SW480 (cell line): ENCODE results near the gene C14orf119.

Experiments
- DNase-seq: peaks from one replicate; pipeline ENCODE4 v3.0.0-alpha.2; 2016; ENCODE audit warnings: low spot score

Gene C14orf119

DNA sequence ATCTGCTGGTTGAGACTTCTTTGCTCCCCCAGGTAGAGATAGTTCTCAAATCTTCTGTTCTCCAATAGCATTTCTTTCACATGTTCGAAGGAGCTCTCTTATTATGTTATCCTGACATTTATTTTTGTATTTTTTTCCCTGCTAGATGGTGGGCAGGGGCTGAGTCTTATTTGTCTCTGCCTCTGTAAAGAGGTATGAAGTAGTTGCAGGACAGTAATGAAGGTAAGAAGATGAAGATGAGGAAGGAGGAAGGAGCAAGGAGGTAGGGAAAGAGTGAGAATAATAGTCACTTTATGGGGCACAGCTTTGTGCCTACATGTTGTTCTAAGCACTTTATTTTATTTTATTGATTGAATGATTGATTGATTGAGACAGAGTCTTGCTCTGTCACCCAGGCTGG, 14.5 kb downstream of the C14orf119 start:
- DNase-seq: no peak

GRCh38 chr14:23110579-23111365, 15.5 kb downstream of the C14orf119 start:
- DNase-seq: no peak

GRCh38 chr14:23112359-23113178, 17.3 kb downstream of the C14orf119 start:
- no peak for DNase-seq

- no peak for DNase-seq
Measured at GRCh38 chr14:23113431-23114119, 18.3 kb downstream of the C14orf119 start.

- no peak for DNase-seq
Measured at GRCh38 chr14:23114120-23114458, 18.8 kb downstream of the C14orf119 start.

DNA sequence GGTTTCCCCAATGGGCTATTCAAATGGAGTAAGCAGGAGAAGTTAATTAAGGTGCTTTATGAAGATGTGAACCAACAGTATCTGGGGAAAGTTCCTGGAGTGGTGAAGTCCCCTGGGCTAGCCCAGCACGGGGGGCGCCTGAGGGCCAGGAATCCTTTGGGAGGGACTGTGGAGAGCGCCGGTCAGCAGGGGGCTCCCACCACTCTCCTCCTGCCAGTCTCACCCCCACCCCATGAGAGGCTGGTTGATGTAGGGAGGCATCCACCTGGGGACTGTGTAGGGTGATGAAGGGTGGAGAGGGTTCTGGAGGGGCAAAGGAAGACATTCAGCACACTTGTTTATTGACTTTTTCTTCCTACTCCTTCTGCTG, 19.3 kb downstream of the C14orf119 start:
- no peak for DNase-seq

- peak; percentile 77 for DNase-seq
Measured at GRCh38 chr14:23115039-23115731, 19.9 kb downstream of the C14orf119 start.

GRCh38 chr14:23115918-23116317, 20.6 kb downstream of the C14orf119 start:
- DNase-seq: no peak

DNA sequence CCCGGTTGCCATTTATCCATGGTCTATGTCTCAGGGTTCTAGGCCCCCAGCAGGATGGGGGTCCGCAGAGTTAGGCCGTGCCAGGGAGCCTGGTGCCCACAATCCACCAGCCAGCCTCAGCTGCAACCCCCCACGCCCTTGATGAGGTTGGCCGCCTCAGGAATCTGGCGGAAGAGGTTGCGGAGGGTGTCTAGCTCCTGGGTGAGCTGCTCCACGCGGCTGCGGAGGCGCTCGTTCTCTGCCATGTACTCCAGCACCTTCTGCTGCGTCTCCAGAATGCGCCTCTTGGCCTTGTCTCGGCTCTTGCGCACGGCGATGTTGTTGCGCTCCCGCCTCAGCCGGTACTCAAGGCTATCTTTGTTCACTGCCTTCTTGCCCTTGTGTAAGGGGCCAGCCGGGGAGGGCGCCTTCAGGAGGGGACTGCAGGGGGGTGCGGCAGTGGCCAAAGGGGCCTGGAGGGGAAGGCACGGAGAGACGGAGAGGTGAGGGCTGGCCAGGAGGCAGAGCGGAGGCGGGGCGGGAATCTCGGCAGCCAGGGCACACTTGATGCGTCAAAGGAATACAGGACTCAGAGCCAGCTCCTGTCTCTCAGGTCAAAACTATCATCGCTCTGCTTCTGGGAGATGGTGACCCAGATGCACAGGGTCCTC, 22.2 kb downstream of the C14orf119 start:
- no peak for DNase-seq

DNA sequence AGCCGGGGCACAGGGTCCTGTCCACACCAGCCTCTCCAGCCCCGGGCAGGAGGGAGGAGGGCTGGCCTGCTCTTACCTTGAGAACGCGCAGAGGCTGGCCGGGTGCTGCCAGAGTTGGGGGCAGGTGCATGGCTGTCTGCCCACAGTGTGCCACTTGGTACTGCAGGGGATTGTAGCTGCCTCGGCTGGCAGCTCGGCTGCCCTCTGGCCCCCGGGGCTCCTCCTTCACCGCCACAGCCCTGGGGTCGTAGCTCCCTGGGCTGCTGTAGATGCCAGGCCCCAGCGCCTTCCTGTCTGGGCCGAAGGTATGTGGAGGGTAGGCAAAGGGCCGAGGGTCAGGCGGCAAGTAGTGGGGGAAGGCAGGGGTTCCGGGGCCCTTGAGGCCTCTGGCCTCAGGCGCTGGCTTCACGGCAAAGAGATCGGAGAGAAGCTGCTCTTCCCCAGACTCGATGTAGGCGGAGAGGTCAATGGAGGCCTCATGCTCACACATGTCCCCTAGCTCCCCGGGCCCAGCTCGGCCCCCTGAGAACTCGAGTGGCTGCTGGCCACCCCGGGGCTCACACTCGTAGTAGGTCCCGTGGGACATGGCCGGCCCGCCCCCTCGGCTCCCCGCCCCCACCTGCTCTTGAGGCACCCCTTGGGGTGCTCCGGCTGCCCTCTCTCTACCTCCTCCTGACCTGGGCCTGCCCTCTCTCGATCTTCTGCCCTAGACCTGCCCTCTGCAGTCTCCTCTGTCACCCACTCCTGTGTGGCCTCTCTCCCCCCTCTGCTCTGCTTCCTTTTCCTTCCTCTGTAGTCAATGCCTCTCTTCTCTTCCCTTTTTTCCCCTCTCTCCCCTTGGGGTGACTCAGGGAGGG, 23.4 kb downstream of the C14orf119 start, which contains the start of gene CEBPE:
Gene CEBPE (minus strand): TSS at position 750 of the 857 bp plus-strand sequence. CDS start 164 bp downstream, at position 586.
- no peak for DNase-seq

GRCh38 chr14:23119363-23120327, 24.3 kb downstream of the C14orf119 start:
- DNase-seq: no peak

GRCh38 chr14:23120541-23121251, 25.4 kb downstream of the C14orf119 start:
- peak; percentile 71 for DNase-seq

- no peak for DNase-seq
Measured at GRCh38 chr14:23121361-23121771, 26.1 kb downstream of the C14orf119 start.

GRCh38 chr14:23122086-23122485, 26.8 kb downstream of the C14orf119 start:
- DNase-seq: no peak

- peak; percentile 11 for DNase-seq
Measured at GRCh38 chr14:23123419-23123818, 28.1 kb downstream of the C14orf119 start.

GRCh38 chr14:23124337-23124954, 29.1 kb downstream of the C14orf119 start:
- no peak for DNase-seq

DNA sequence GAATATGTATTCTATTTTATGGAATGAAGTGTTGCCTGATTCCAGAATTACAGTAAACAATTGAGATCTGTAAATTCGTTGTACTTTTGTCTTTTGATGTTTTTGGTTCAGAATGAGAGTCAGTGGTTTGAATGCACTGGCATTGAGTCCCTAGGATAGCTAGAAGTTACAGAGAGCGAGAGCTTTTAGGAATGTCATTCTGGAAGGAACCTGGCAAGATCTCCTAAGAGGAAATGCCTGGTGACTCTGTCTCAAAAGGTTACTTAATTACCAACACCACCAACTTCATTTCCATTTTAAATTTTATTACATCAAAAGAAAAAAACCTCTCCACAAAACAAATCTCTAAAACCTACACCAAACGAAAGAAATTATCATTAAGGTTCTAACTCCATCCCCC, 29.7 kb downstream of the C14orf119 start:
- DNase-seq: no peak

DNA sequence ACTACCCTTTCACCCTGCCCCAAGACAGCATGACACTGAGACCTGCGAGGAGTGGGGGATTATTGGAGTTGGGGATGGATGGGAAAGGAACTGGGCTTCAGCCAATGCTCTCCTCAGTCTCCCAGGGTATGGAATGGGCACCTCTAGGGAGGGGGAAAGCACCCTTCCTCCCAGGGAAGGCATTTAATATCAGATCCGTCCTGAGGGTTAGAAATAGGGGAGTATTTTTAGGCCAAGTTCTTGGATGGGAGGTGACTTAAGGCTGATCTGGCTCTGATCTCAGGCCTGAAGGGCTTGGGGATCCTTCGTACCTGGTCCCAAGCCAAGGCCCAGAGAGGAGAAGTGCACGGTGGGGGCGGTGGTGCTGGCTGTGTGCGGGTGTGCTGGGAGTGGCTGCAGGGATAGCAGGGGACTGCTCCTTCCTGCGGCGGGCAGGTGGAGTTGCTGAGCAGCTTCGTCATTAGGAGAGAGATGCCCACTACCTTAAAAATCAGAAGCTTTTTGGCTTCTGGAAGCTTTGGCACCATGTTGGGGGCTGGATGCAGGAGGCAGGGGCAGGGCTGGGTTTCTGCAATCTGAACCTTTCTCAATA, 30.7 kb downstream of the C14orf119 start:
- no peak for DNase-seq
